ENCODE measurements around the gene PARD6A.
A peak's percentile ranks its signal among the peaks of the same experiment; 100 is the strongest.

PARD6A gene

GRCh38 chr16:67659675-67660563 is 841 bp upstream of the PARD6A start, which contains the start of gene ACD (continued):
- peak; percentile 89 for TF ChIP-seq ZFP69B (tag by site-specific recombination; IDR thresholded peaks at IDR 0.05)
- TF ChIP-seq ZBTB20 (tag by site-specific recombination; IDR thresholded peaks at IDR 0.05), result peak; percentile 96
- TF ChIP-seq, protein P1, sequence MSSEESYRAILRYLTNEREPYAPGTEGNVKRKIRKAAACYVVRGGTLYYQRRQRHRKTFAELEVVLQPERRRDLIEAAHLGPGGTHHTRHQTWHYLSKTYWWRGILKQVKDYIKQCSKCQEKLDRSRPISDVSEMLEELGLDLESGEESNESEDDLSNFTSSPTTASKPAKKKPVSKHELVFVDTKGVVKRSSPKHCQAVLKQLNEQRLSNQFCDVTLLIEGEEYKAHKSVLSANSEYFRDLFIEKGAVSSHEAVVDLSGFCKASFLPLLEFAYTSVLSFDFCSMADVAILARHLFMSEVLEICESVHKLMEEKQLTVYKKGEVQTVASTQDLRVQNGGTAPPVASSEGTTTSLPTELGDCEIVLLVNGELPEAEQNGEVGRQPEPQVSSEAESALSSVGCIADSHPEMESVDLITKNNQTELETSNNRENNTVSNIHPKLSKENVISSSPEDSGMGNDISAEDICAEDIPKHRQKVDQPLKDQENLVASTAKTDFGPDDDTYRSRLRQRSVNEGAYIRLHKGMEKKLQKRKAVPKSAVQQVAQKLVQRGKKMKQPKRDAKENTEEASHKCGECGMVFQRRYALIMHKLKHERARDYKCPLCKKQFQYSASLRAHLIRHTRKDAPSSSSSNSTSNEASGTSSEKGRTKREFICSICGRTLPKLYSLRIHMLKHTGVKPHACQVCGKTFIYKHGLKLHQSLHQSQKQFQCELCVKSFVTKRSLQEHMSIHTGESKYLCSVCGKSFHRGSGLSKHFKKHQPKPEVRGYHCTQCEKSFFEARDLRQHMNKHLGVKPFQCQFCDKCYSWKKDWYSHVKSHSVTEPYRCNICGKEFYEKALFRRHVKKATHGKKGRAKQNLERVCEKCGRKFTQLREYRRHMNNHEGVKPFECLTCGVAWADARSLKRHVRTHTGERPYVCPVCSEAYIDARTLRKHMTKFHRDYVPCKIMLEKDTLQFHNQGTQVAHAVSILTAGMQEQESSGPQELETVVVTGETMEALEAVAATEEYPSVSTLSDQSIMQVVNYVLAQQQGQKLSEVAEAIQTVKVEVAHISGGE (tag by site-specific recombination; conservative IDR thresholded peaks at IDR 0.05; ENCODE audit: low read depth), result peak; percentile 46; the same call in 1 of the 2 replicates
- TF ChIP-seq SP2 (tag by site-specific recombination; IDR thresholded peaks at IDR 0.05), result peak; percentile 79
- TF ChIP-seq ZNF341 (tag by site-specific recombination; IDR thresholded peaks at IDR 0.05; ENCODE audit: low read depth), result no peak
- no peak for TF ChIP-seq CTCF (tag by site-specific recombination; IDR thresholded peaks at IDR 0.05)
- TF ChIP-seq ZNF132 (tag by site-specific recombination; IDR thresholded peaks at IDR 0.05; ENCODE audit: borderline replicate concordance), result no peak
- no peak for TF ChIP-seq GFI1B (tag by site-specific recombination; IDR thresholded peaks at IDR 0.05)
- no peak for TF ChIP-seq ZNF350 (tag by site-specific recombination; IDR thresholded peaks at IDR 0.05)
- TF ChIP-seq ZBTB1 (tag by site-specific recombination; IDR thresholded peaks at IDR 0.05), result no peak
- no peak for TF ChIP-seq ZNF664 (tag by site-specific recombination; IDR thresholded peaks at IDR 0.05)
- TF ChIP-seq YY1 (tag by site-specific recombination; IDR thresholded peaks at IDR 0.05), result no peak
- TF ChIP-seq ZNF174 (tag by site-specific recombination; IDR thresholded peaks at IDR 0.05), result no peak

- Histone ChIP-seq H3K4me3 (ENCODE audit: low read depth, low read length) (peak overlapping the region; percentile 38), H3K36me3 (ENCODE audit: control insufficient read depth in 2 of 2, insufficient read depth in 1 of 2, low read length in 2 of 2) (peaks cover 0 to 67% of the 10 kb centered on the region in 2 experiments; a peak in 1 of 3 replicates), H3K9me3 (ENCODE audit: control insufficient read depth, insufficient read depth, low read depth, low read length) (no peaks in the 10 kb centered on the region), H3K27ac (ENCODE audit: extremely low read depth, low read depth, low read length) (no peak overlapping the region), H3K4me1 (ENCODE audit: control insufficient read depth, insufficient read depth, low read length) (0 out of 2 replicates have a peak, but pooled peaks cover 4% of the 10 kb centered on the region)
- CTCF ChIA-PET, result interaction anchor here (0.6 to 1.0 kb wide), 2 partner anchors 12 to 140 kb away, joined by 3 to 4 read pairs; no protein-coding TSS in a partner anchor
- POLR2A ChIA-PET, result interaction anchor here (0.7 to 2.0 kb wide), 6 partner anchors 9 to 185 kb away, joined by 3 to 20 read pairs (median 7); partner anchors contain the start of genes CARMIL2, CTCF, GFOD2 and NUTF2
- TF ChIP-seq, protein P2, sequence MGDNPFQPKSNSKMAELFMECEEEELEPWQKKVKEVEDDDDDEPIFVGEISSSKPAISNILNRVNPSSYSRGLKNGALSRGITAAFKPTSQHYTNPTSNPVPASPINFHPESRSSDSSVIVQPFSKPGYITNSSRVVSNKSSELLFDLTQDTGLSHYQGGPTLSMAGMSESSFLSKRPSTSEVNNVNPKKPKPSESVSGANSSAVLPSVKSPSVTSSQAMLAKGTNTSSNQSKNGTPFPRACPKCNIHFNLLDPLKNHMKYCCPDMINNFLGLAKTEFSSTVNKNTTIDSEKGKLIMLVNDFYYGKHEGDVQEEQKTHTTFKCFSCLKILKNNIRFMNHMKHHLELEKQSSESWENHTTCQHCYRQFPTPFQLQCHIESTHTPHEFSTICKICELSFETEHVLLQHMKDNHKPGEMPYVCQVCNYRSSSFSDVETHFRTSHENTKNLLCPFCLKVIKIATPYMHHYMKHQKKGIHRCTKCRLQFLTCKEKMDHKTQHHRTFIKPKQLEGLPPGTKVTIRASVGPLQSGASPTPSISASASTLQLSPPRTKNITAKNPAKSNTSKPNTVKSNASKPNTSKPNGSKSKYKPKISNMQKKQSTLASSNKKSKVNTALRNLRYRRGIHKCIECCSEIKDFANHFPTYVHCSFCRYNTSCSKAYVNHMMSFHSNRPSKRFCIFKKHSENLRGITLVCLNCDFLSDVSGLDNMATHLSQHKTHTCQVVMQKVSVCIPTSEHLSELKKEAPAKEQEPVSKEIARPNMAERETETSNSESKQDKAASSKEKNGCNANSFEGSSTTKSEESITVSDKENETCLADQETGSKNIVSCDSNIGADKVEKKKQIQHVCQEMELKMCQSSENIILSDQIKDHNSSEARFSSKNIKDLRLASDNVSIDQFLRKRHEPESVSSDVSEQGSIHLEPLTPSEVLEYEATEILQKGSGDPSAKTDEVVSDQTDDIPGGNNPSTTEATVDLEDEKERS (tag by site-specific recombination; IDR thresholded peaks at IDR 0.05), result no peak
- no peak for TF ChIP-seq KLF8 (tag by site-specific recombination; IDR thresholded peaks at IDR 0.05)
- TF ChIP-seq GLIS1 (tag by site-specific recombination; IDR thresholded peaks at IDR 0.05), result no peak
- TF ChIP-seq ZNF768 (tag by site-specific recombination; IDR thresholded peaks at IDR 0.05), result no peak
- TF ChIP-seq, protein P3, sequence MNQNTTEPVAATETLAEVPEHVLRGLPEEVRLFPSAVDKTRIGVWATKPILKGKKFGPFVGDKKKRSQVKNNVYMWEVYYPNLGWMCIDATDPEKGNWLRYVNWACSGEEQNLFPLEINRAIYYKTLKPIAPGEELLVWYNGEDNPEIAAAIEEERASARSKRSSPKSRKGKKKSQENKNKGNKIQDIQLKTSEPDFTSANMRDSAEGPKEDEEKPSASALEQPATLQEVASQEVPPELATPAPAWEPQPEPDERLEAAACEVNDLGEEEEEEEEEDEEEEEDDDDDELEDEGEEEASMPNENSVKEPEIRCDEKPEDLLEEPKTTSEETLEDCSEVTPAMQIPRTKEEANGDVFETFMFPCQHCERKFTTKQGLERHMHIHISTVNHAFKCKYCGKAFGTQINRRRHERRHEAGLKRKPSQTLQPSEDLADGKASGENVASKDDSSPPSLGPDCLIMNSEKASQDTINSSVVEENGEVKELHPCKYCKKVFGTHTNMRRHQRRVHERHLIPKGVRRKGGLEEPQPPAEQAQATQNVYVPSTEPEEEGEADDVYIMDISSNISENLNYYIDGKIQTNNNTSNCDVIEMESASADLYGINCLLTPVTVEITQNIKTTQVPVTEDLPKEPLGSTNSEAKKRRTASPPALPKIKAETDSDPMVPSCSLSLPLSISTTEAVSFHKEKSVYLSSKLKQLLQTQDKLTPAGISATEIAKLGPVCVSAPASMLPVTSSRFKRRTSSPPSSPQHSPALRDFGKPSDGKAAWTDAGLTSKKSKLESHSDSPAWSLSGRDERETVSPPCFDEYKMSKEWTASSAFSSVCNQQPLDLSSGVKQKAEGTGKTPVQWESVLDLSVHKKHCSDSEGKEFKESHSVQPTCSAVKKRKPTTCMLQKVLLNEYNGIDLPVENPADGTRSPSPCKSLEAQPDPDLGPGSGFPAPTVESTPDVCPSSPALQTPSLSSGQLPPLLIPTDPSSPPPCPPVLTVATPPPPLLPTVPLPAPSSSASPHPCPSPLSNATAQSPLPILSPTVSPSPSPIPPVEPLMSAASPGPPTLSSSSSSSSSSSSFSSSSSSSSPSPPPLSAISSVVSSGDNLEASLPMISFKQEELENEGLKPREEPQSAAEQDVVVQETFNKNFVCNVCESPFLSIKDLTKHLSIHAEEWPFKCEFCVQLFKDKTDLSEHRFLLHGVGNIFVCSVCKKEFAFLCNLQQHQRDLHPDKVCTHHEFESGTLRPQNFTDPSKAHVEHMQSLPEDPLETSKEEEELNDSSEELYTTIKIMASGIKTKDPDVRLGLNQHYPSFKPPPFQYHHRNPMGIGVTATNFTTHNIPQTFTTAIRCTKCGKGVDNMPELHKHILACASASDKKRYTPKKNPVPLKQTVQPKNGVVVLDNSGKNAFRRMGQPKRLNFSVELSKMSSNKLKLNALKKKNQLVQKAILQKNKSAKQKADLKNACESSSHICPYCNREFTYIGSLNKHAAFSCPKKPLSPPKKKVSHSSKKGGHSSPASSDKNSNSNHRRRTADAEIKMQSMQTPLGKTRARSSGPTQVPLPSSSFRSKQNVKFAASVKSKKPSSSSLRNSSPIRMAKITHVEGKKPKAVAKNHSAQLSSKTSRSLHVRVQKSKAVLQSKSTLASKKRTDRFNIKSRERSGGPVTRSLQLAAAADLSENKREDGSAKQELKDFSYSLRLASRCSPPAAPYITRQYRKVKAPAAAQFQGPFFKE (tag by site-specific recombination; IDR thresholded peaks at IDR 0.05; ENCODE audit: borderline replicate concordance), result no peak
- TF ChIP-seq EGR2 (tag by site-specific recombination; IDR thresholded peaks at IDR 0.05; ENCODE audit: low read depth), result no peak
- TF ChIP-seq IKZF3 (tag by site-specific recombination; IDR thresholded peaks at IDR 0.05), result 0 out of 2 replicates have a peak, but pooled peaks have one; percentile 31
Measured at GRCh38 chr16:67661101-67661761, 471 bp downstream of the PARD6A start.
